ENCODE data around the gene TMEM248. TPM values are rescaled to one million over a fixed set of nuclear protein-coding genes. Genes with fewer than 3 reads are reported as not detected.

The TMEM248 gene
- total RNA-seq, 1 experiment from 2014 or later, result 61.1 TPM

DNA sequence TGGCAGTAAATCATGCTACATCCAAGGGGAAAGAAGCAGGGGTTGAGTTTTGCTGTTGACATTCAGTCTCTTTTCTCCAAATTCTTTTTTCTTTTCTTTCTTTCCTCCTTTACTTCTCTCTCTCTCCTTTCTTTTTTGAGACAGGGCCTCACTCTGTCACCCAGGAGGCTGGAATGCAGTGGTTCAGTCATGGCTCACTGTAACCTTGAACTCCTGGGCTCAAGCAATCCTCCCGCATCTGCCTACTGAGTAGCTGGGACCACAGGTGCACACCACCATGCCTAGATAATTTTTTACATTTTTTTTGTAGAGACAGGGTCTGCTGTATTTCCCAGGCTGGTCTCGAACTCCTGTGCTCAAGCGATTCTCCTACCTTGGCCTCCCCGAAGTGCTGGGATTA lies 39.2 kb downstream of the TMEM248 start:
- ChIA-PET POLR2A (ENCODE audit: unreplicated experiment) (no interaction called here), CTCF (no interaction called here)
- Histone ChIP-seq H3F3A (ENCODE audit: low read length, unreplicated experiment) (no peaks in the 10 kb centered on the region), H3K36me3 (ENCODE audit: low read depth, low read length) (peaks cover 28% of the 10 kb centered on the region; the same call in 1 of the 2 replicates), H2AFZ (ENCODE audit: low read length) (no peak overlapping the region), H3K9me2 (replicated peaks; ENCODE audit: low read length) (no peaks in the 10 kb centered on the region), H3K9me3 (ENCODE audit: low read length) (no peaks in the 10 kb centered on the region), H3K9ac (ENCODE audit: low read length) (no peak overlapping the region), H4K20me1 (ENCODE audit: low read length) (no peaks in the 10 kb centered on the region), H3K4me3 (ENCODE audit: low read length) (no peak overlapping the region), H3K4me2 (ENCODE audit: low read length) (no peak overlapping the region), H3K27me3 (ENCODE audit: low read length) (no peaks in the 10 kb centered on the region), H3K4me1 (ENCODE audit: insufficient read depth, low read length) (no peaks in the 10 kb centered on the region), H3K27ac (ENCODE audit: low read length) (no peak overlapping the region), H3K79me2 (ENCODE audit: low read length) (no peaks in the 10 kb centered on the region)
- TF ChIP-seq EZH2 (IDR thresholded peaks at IDR 0.05; ENCODE audit: low read length, unreplicated experiment) (no peak), EZH2phosphoT487 (IDR thresholded peaks at IDR 0.05; ENCODE audit: borderline replicate concordance, low read length) (no peak)
- TF ChIP-seq, protein P1, sequence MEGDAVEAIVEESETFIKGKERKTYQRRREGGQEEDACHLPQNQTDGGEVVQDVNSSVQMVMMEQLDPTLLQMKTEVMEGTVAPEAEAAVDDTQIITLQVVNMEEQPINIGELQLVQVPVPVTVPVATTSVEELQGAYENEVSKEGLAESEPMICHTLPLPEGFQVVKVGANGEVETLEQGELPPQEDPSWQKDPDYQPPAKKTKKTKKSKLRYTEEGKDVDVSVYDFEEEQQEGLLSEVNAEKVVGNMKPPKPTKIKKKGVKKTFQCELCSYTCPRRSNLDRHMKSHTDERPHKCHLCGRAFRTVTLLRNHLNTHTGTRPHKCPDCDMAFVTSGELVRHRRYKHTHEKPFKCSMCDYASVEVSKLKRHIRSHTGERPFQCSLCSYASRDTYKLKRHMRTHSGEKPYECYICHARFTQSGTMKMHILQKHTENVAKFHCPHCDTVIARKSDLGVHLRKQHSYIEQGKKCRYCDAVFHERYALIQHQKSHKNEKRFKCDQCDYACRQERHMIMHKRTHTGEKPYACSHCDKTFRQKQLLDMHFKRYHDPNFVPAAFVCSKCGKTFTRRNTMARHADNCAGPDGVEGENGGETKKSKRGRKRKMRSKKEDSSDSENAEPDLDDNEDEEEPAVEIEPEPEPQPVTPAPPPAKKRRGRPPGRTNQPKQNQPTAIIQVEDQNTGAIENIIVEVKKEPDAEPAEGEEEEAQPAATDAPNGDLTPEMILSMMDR (conservative IDR thresholded peaks at IDR 0.05; ENCODE audit: low read depth, low read length), result no peak
- DNase-seq, result no peak
- no TSS peak for BruUV-seq (replicated peaks)
- no peak for ATAC-seq
- intact Hi-C loops (cut with micrococcal nuclease), result no loop called here

DNA sequence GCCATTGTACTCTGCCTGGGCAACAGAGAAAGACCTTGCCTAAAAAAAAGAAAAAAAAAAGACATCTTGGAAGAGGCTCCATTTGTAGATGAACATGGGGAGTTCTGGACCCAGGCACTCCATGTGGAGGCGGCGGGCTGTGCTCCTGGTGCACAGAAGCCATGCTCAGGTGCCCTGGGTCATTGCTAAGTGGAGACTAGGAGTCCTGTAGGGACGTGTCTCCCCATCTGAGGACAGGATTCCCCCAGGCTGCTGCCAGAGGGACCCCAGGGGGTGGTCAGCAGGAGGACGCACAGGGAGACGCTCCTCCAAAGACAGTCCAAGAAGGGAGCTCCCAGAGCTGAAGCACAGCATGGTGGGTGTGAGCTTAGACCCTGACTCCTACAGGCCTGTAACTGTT lies 40.1 kb downstream of the TMEM248 start:
- CTCF ChIA-PET, result no interaction called here
- no peaks in the 10 kb centered on the region for H3K9me2 ChIP-seq (replicated peaks; ENCODE audit: low read length)
- DNase-seq (no peak), ATAC-seq (no peak)
- TF ChIP-seq EZH2phosphoT487 (IDR thresholded peaks at IDR 0.05; ENCODE audit: borderline replicate concordance, low read length), result no peak
- no peak overlapping the region for H3K4me3 ChIP-seq (ENCODE audit: low read length)
- BruUV-seq (replicated peaks), result no TSS peak
- POLR2A ChIA-PET (ENCODE audit: unreplicated experiment), result no interaction called here
- no peaks in the 10 kb centered on the region for H3K4me1 ChIP-seq (ENCODE audit: insufficient read depth, low read length)
- H2AFZ ChIP-seq (ENCODE audit: low read length), result no peak overlapping the region
- no peaks in the 10 kb centered on the region for H3K79me2 ChIP-seq (ENCODE audit: low read length)
- H3K27me3 ChIP-seq (ENCODE audit: low read length), result no peaks in the 10 kb centered on the region
- no peak overlapping the region for H3K9ac ChIP-seq (ENCODE audit: low read length)
- H3F3A ChIP-seq (ENCODE audit: low read length, unreplicated experiment), result no peaks in the 10 kb centered on the region
- H3K36me3 ChIP-seq (ENCODE audit: low read depth, low read length), result peaks cover 21% of the 10 kb centered on the region; the same call in 1 of the 2 replicates
- H3K4me2 ChIP-seq (ENCODE audit: low read length), result no peak overlapping the region
- no peaks in the 10 kb centered on the region for H4K20me1 ChIP-seq (ENCODE audit: low read length)
- H3K9me3 ChIP-seq (ENCODE audit: low read length), result no peaks in the 10 kb centered on the region
- intact Hi-C loops (cut with micrococcal nuclease), result no loop called here
- no peak overlapping the region for H3K27ac ChIP-seq (ENCODE audit: low read length)

DNA sequence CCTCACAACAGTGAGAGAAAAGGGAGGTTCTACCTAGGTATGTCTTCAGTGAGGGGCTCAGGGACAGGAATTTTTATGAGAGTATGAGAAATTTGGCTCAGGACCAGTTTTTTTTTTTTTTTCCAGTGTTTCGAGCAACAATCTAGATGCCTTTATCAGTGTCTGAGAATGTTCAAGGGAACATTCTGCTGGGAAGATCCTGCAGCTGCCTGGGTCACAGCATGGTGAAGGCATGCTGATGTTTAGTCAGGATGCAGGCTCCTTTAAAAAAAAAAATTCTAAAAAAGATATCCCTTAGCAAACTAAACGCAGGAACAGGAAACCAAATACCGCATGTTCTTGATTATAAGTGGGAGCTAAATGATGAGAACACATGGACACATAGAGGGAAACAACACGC lies 43.4 kb downstream of the TMEM248 start:
- Histone ChIP-seq H3K27ac (ENCODE audit: low read length) (no peak overlapping the region), H4K20me1 (ENCODE audit: low read length) (no peaks in the 10 kb centered on the region), H3K9me3 (ENCODE audit: low read length) (no peaks in the 10 kb centered on the region), H3K9me2 (replicated peaks; ENCODE audit: low read length) (no peaks in the 10 kb centered on the region), H3K27me3 (ENCODE audit: low read length) (no peaks in the 10 kb centered on the region), H3K4me3 (ENCODE audit: low read length) (no peak overlapping the region), H3K4me2 (ENCODE audit: low read length) (no peak overlapping the region), H2AFZ (ENCODE audit: low read length) (no peak overlapping the region), H3K9ac (ENCODE audit: low read length) (no peak overlapping the region), H3K4me1 (ENCODE audit: insufficient read depth, low read length) (no peaks in the 10 kb centered on the region), H3K36me3 (ENCODE audit: low read depth, low read length) (no peaks in the 10 kb centered on the region), H3K79me2 (ENCODE audit: low read length) (no peaks in the 10 kb centered on the region), H3F3A (ENCODE audit: low read length, unreplicated experiment) (no peaks in the 10 kb centered on the region)
- intact Hi-C loops (cut with micrococcal nuclease), result no loop called here
- ChIA-PET POLR2A (ENCODE audit: unreplicated experiment) (no interaction called here), CTCF (no interaction called here)
- TF ChIP-seq EZH2 (IDR thresholded peaks at IDR 0.05; ENCODE audit: low read length, unreplicated experiment), result no peak
- TF ChIP-seq, protein P1 (conservative IDR thresholded peaks at IDR 0.05; ENCODE audit: low read depth, low read length), result no peak
- TF ChIP-seq EZH2phosphoT487 (IDR thresholded peaks at IDR 0.05; ENCODE audit: borderline replicate concordance, low read length), result no peak
- ATAC-seq (no peak), DNase-seq (peak; percentile 8)
- BruUV-seq (replicated peaks), result no TSS peak
